ENCODE measurements around the gene NAT16. TPM values are rescaled to one million over a fixed set of nuclear protein-coding genes. Genes with fewer than 3 reads are reported as not detected.

Gene NAT16
- not detected for total RNA-seq

DNA sequence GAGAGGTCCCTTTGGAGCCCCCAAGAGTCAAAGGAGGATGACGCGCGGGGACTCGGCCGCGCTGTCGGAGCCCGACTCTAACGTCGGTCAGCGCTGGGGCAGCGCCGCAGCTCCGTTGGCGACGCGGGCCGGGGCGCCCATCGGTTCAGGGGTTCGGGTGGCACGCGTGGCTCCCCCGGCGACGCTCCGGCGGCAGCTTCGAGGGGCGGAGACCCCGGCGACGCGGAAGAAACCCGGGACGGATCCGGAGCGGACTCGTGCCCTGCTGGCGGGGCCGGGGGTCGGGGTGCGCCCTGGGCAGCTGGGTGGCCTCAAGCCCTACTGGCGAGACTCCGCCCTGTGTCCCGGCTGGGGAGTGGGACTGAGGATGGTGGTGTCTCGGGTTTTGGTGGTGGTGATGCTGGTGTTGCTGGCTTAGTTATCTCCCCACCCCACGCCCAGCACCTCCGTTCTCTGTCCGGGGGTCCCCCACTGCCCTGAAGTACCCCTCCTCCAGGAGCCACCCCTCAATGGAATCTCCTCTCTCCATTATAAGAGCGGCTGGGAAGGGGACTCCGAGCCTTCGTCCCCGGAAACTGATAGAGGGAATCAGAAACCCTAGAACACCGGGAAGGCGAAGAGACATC lies at the start of gene NAT16:
Gene NAT16, minus strand, starts transcription at position 164 of the 626 bp plus-strand sequence. CDS start 5,486 bp downstream, outside the sequence.
- CTCF ChIA-PET: no interaction called here
- peaks cover 67% of the 10 kb centered on the region for H3K27me3 Mint-ChIP-seq

DNA sequence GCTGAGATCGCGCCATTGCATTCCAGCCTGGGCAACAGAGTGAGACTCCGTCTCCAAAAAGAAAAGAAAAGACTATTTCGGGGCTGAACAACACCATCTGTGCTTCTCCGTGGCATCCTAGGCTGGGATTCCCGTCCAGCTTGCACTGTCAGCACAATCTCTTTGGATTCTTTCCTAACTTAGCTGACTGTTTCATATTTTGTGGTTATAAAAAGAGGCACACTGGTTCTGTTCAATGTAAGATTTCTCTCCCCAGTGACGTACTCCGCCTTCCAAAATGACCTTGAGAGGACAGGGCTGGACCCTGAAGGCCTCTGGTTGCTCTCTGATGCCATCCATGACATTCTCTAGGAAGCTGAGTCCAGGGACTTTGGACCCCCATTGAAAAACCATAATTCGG lies 46.6 kb upstream of the NAT16 start:
- H3K36me3 Mint-ChIP-seq (ENCODE audit: low read depth): peaks cover 33% of the 10 kb centered on the region
- peaks cover 2% of the 10 kb centered on the region for H3K4me1 Mint-ChIP-seq
- CTCF ChIA-PET: interaction anchor here (0.7 to 2.1 kb wide), 3 partner anchors 9 to 18 kb away, joined by 3 to 8 read pairs (median 3); partner anchors contain the start of genes PLOD3 and ZNHIT1
- H3K27ac Mint-ChIP-seq: no peak overlapping the region
- no peak for DNase-seq
- H3K27me3 Mint-ChIP-seq: no peaks in the 10 kb centered on the region
- POLR2A ChIA-PET: interaction anchor here (1.5 to 2.3 kb wide), 2 partner anchors 9 to 10 kb away, joined by 3 to 12 read pairs; partner anchors contain the start of genes PLOD3 and ZNHIT1
- no peaks in the 10 kb centered on the region for H3K9me3 Mint-ChIP-seq
- no peak overlapping the region for H3K4me3 Mint-ChIP-seq

More for the DNA sequence above, at the start of gene NAT16:
- H3K36me3 Mint-ChIP-seq (ENCODE audit: low read depth): no peaks in the 10 kb centered on the region
- peaks cover 2% of the 10 kb centered on the region for H3K4me1 Mint-ChIP-seq
- no peaks in the 10 kb centered on the region for H3K9me3 Mint-ChIP-seq
- H3K27ac Mint-ChIP-seq: no peak within 1 kb of the TSS
- POLR2A ChIA-PET: no interaction called here
- no peak within 1 kb of the TSS for H3K4me3 Mint-ChIP-seq
- DNase-seq: no peak

DNA sequence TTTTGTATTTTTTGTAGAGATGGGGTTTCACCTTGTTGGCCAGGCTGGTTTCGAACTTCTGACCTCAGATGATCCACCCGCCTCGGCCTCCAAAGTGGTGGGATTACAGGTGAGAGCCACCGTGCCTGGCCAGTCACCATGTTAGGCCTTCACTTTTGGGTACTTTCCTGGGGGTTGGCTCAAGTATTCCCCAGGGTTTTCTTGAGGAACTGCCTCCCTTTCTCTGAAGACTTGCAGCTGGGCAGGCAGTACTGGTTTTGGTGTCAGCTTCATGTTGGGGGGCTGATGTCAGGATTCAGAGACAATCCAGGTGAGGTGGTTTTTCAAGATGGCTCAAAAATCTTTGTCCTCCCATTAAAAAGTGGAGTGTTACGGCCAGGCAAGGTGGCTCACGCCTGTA lies 45.6 kb upstream of the NAT16 start:
- ChIA-PET CTCF (interaction anchor here (1.4 kb wide), 1 partner anchor 33 kb away, joined by 3 read pairs; no protein-coding TSS in a partner anchor), POLR2A (interaction anchor here (1.5 kb wide), 1 partner anchor 18 kb away, joined by 3 read pairs; no protein-coding TSS in a partner anchor)
- peaks cover 34% of the 10 kb centered on the region for H3K36me3 Mint-ChIP-seq (ENCODE audit: low read depth)
- H3K27ac Mint-ChIP-seq: no peak overlapping the region
- H3K9me3 Mint-ChIP-seq: no peaks in the 10 kb centered on the region
- no peak for DNase-seq
- peaks cover under 1% of the 10 kb centered on the region for H3K4me1 Mint-ChIP-seq
- no peaks in the 10 kb centered on the region for H3K27me3 Mint-ChIP-seq
- no peak overlapping the region for H3K4me3 Mint-ChIP-seq

DNA sequence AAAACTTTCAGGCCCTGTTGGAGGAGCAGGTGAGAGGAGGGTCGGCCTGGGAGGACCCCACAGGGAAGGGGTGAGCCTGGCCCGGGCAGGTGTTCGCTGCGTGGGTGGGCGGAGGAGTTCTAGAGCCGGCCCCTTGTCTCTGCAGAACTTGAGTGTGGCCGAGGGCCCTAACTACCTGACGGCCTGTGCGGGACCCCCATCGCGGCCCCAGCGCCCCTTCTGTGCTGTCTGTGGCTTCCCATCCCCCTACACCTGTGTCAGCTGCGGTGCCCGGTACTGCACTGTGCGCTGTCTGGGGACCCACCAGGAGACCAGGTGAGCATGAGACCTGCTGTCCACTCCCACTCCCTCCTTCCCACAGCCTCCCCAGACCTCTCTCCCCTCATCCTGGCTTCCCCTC lies 43.4 kb upstream of the NAT16 start:
- Mint-ChIP-seq H3K9me3 (no peaks in the 10 kb centered on the region), H3K27me3 (no peaks in the 10 kb centered on the region), H3K36me3 (ENCODE audit: low read depth) (peaks cover 32% of the 10 kb centered on the region), H3K4me1 (peaks cover 15% of the 10 kb centered on the region), H3K27ac (no peak overlapping the region), H3K4me3 (no peak overlapping the region)
- DNase-seq: no peak
- CTCF ChIA-PET: no interaction called here
- POLR2A ChIA-PET: interaction anchor here (0.6 kb wide), 1 partner anchor 138 kb away, joined by 3 read pairs; no protein-coding TSS in a partner anchor

DNA sequence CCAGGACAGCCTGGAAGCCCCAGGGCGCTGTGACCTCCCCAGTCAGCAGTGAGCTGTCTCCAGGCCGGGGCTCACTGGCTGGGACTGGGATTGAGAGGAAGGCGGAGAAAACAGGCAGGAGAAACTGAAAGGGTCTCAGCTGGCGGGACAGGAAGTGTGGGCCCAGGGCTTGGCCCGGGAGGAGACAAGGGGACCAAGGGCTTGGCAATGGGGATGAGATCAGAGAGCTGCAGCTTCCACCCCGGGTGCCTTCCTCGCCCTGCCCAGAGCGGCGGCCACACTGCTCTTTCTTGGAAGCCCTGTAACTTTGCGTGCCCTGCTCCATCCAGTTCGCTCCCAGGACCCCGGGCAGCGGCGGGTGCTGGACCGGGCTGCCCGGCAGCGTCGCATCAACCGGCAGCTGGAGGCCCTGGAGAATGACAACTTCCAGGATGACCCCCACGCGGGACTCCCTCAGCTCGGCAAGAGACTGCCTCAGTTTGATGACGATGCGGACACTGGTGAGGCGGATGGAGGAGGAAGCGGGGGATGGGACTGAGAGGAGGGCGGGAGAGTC lies 42.3 kb upstream of the NAT16 start:
- DNase-seq: no peak
- ChIA-PET POLR2A (no interaction called here), CTCF (interaction anchor here (0.7 kb wide), 1 partner anchor 78 kb away, joined by 3 read pairs; no protein-coding TSS in a partner anchor)
- peaks cover 32% of the 10 kb centered on the region for H3K36me3 Mint-ChIP-seq (ENCODE audit: low read depth)
- H3K27me3 Mint-ChIP-seq: no peaks in the 10 kb centered on the region
- H3K4me3 Mint-ChIP-seq: no peak overlapping the region
- H3K9me3 Mint-ChIP-seq: no peaks in the 10 kb centered on the region
- no peak overlapping the region for H3K27ac Mint-ChIP-seq
- peaks cover 19% of the 10 kb centered on the region for H3K4me1 Mint-ChIP-seq

DNA sequence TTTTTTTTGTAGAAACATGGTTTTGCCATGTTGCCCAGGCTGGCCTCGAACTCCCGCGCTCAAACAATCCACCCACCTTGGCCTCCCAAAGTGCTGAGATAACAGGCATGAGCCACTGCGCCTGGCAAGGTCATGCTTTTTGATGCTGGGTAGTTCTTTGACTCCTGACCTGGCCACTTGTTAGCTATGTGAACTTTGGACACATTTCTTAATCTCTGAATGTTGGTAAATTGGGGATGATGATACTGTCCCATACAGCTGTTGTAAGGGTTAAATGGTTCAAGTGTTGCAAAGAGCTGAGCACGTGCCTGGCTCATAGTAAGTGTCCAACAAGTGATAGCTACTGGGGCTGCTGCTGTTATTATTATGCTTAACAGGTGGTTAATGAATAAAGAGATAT lies 40.2 kb upstream of the NAT16 start:
- POLR2A ChIA-PET: interaction anchor here (5.0 kb wide), 1 partner anchor 25 kb away, joined by 61 read pairs; the partner anchor contains the start of gene FIS1
- H3K4me1 Mint-ChIP-seq: peaks cover 32% of the 10 kb centered on the region
- DNase-seq: no peak
- H3K27ac Mint-ChIP-seq: no peak overlapping the region
- CTCF ChIA-PET: interaction anchor here (0.9 to 5.4 kb wide), 4 partner anchors 24 to 77 kb away, joined by 3 to 74 read pairs (median 5); partner anchors contain the start of gene FIS1
- H3K9me3 Mint-ChIP-seq: no peaks in the 10 kb centered on the region
- H3K4me3 Mint-ChIP-seq: no peak overlapping the region
- H3K36me3 Mint-ChIP-seq (ENCODE audit: low read depth): peaks cover 37% of the 10 kb centered on the region
- no peaks in the 10 kb centered on the region for H3K27me3 Mint-ChIP-seq

DNA sequence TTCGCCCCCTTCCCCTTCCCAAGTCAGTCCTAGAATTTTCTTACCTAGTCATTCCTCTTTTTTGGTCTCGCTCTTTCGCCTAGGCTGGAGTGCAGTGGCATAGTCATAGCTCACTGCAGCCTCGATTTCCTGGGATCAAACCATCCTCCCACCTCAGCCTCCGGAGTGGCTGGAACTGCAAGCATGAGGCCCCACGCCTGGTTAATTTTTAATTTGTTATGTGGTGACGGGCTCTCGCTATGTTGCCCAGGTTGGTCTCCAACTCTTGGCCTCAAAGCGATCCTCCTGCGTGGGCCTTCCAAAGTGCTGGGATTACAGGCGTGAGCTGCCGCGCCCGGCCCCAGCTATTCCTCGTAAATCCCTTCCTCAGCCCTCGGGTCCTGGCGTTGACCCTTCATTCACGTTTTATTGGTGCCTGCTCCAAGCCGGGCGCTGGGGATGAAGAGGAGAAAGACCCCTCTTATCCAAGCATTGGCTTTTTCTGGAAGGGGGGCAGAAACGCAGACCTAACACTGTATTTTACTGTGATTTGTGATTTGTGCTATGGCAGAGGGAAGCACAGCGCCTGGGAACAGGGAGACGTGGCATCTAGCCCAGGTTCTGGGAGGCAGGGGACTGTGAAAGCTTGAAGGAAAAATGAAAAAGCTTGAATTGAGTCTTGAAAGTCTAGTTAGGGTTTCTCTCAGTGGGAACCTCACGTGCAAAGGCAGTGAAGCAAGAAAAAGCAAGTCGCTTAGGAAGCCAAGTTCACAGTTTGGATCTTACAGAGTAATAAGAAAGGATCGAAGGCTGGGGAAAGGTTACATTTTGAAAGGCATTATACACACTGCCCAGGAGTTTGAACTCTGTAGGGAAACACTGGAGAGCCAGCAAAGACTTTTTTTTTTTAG lies 38.4 kb upstream of the NAT16 start:
- no peaks in the 10 kb centered on the region for H3K27me3 Mint-ChIP-seq
- CTCF ChIA-PET: interaction anchor here (0.8 to 5.4 kb wide), 21 partner anchors 9 to 513 kb away, joined by 3 to 74 read pairs (median 6); partner anchors contain the start of genes CLDN15, FIS1, POP7 and SRRT
- H3K9me3 Mint-ChIP-seq: no peaks in the 10 kb centered on the region
- H3K4me3 Mint-ChIP-seq: peak overlapping the region; percentile 96
- peak overlapping the region; percentile 87 for H3K27ac Mint-ChIP-seq
- peaks cover 35% of the 10 kb centered on the region for H3K4me1 Mint-ChIP-seq
- POLR2A ChIA-PET: interaction anchor here (0.6 to 5.0 kb wide), 15 partner anchors 9 to 344 kb away, joined by 3 to 61 read pairs (median 7); partner anchors contain the start of genes CLDN15, FIS1, SRRT and TRIM56
- peaks cover 31% of the 10 kb centered on the region for H3K36me3 Mint-ChIP-seq (ENCODE audit: low read depth)
- DNase-seq: no peak

DNA sequence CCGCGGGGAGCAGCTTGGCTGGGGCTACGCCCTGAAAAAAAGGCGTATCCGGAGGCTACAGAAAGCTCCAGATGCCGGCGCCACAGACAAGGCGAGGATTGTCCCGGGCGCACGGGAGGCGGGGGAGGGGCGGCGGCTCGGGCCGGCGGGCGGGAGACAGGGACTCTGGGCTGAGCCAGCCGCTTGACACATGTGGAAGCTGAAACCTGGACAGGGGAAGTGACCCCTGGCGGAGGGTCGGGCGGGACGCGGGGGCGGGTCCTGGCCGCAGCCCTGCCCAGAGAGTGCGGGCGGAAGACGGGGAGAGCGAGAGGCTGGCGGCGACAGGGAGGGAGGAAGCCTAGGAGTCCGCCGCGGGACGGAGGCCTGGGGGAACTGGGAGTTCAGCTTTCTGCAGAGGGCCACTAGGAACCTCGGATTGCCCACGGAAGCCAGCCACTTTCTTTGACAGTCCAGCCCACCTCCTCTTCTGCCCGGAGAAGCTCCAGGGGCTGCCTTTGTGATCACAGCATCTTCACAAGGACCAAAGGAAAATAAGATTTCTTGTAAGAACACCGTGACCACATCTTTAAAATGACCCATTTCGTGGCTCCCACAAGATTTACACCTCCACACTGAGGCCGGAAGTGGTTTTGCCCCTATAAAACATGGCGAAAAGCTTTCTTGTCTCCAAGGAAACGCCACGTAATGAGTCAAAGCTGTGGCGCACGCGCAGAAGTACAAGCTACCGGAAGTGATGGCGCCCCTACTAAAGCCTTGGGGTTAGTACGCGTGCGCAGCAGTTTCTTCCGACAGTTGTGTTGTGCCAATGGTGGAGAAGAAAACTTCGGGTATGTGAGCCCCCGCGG lies 37.5 kb upstream of the NAT16 start, which contains the start of the genes PLOD3 and ZNHIT1:
Gene PLOD3, minus strand, starts transcription at position 194 of the 848 bp plus-strand sequence. CDS start 307 bp downstream, outside the sequence.
Gene ZNHIT1, plus strand, starts transcription at position 778 of the 848 bp plus-strand sequence. Its CDS starts 31 bp downstream, at position 809.
- POLR2A ChIA-PET: interaction anchor here (0.6 to 5.0 kb wide), 20 partner anchors 10 to 788 kb away, joined by 3 to 61 read pairs (median 4); partner anchors contain the start of genes CLDN15, FIS1, MEPCE and POP7
- H3K4me1 Mint-ChIP-seq: peaks cover 35% of the 10 kb centered on the region
- no peaks in the 10 kb centered on the region for H3K9me3 Mint-ChIP-seq
- H3K27ac Mint-ChIP-seq: peak within 1 kb of the TSS; percentile 87
- peaks cover 24% of the 10 kb centered on the region for H3K36me3 Mint-ChIP-seq (ENCODE audit: low read depth)
- CTCF ChIA-PET: interaction anchor here (0.5 to 5.4 kb wide), 25 partner anchors 10 to 1230 kb away, joined by 3 to 74 read pairs (median 5); partner anchors contain the start of genes CLDN15, FIS1, POP7 and SERPINE1
- H3K4me3 Mint-ChIP-seq: peak within 1 kb of the TSS; percentile 96
- peak; percentile 97 for DNase-seq
- H3K27me3 Mint-ChIP-seq: no peaks in the 10 kb centered on the region

DNA sequence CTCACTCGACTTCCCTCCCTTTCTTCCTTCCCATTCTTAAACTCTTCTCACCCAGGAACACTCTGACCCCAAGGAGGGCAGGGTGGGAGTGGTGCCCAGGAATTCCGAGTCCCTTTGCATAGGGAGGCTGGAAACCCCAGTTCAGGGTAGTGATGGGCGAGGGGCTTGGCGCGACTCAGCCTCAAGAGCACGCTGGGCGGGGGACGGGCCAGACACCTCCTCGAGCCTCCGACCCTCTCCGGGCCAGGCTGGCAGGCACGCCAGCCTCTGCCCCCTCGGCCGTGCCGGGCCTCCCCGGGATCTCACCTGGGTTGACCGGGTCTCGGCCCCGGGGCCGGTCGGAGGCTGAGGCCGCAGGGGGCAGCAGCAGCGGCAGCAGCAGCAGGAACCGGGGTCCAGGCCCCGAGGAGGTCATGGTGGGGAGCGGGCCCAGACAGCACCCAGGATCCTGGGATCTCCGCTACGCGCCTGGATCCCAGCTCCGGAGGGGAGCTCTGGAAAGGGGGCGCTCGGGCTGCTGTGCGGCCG lies 36.8 kb upstream of the NAT16 start:
- Mint-ChIP-seq H3K4me1 (peaks cover 35% of the 10 kb centered on the region), H3K27ac (peak overlapping the region; percentile 87), H3K27me3 (no peaks in the 10 kb centered on the region), H3K9me3 (no peaks in the 10 kb centered on the region), H3K4me3 (peak overlapping the region; percentile 96), H3K36me3 (ENCODE audit: low read depth) (peaks cover 21% of the 10 kb centered on the region)
- DNase-seq: no peak
- POLR2A ChIA-PET: interaction anchor here (0.9 to 5.0 kb wide), 18 partner anchors 9 to 788 kb away, joined by 3 to 61 read pairs (median 5); partner anchors contain the start of genes CLDN15, FIS1, MEPCE and POP7
- CTCF ChIA-PET: interaction anchor here (0.5 to 5.4 kb wide), 14 partner anchors 10 to 1229 kb away, joined by 3 to 74 read pairs (median 8); partner anchors contain the start of genes FIS1, SERPINE1, SRRT and TRIM56

DNA sequence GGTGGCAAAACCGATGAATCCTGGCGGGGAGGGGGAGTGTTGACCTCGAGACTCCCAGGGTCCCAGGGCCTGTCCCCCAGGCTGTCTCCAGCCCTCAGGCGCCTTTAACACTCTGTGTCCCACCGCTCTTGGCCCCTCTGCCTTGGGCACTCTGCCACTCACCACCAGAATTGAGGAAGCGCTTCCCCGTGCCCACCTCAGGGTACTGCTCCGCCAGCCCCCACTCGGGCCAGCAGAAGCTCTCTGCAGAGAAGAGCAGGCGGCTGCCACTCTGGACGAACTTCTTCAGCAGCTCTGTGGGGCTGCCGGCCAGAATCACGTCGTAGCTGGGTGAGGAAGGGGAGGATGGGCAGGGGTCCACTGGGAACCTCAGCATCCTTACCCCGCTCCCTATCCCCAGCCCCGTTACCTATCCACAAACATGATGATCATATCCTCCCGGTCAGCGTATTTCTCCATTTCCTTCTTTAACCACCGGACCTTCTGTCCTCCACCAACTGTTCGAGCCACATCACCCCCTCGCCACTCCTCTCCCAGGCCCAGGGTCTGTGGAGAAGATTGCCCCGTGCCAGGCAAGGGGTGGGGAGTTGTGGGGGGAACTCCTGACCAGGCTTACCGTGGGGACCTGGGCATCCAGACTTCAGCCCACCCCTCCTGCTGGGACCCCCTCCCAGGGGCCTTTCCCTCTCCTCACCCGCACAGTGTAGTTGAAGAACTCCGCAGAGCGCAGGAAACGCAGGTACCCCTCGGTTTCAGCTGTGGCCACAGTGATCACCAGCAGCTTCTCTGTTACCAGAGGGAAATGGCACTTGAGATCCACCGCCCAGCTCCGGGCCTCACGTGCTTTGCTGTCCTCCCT lies 36.1 kb upstream of the NAT16 start:
- ChIA-PET CTCF (interaction anchor here (1.4 to 5.4 kb wide), 3 partner anchors 24 to 72 kb away, joined by 6 to 74 read pairs (median 40); partner anchors contain the start of gene FIS1), POLR2A (interaction anchor here (1.0 to 5.0 kb wide), 8 partner anchors 11 to 326 kb away, joined by 3 to 61 read pairs (median 4); partner anchors contain the start of genes FIS1, SERPINE1 and UFSP1)
- H3K36me3 Mint-ChIP-seq (ENCODE audit: low read depth): peaks cover 15% of the 10 kb centered on the region
- peak overlapping the region; percentile 80 for H3K27ac Mint-ChIP-seq
- H3K4me1 Mint-ChIP-seq: peaks cover 35% of the 10 kb centered on the region
- no peaks in the 10 kb centered on the region for H3K9me3 Mint-ChIP-seq
- H3K27me3 Mint-ChIP-seq: no peaks in the 10 kb centered on the region
- H3K4me3 Mint-ChIP-seq: peak overlapping the region; percentile 96
- peak; percentile 24 for DNase-seq

Measured in activated CD4-positive, alpha-beta memory T cell treated with anti-CD3 and anti-CD28 coated beads, Interleukin-2, amount 10 ng/mL, durations not matched to agents 7 days and 5 days (primary cell).